Measurements from ENCODE around the gene ISOC2. TPM values are rescaled to one million over a fixed set of nuclear protein-coding genes. Genes with fewer than 3 reads are reported as not detected.

The ISOC2 gene
- total and polyA plus RNA-seq, 9 of the 15 experiments (the other 6 are each of a cell fraction or from before 2014, with no cell fraction given), result 1.2 to 229 (median 58.3) TPM

DNA sequence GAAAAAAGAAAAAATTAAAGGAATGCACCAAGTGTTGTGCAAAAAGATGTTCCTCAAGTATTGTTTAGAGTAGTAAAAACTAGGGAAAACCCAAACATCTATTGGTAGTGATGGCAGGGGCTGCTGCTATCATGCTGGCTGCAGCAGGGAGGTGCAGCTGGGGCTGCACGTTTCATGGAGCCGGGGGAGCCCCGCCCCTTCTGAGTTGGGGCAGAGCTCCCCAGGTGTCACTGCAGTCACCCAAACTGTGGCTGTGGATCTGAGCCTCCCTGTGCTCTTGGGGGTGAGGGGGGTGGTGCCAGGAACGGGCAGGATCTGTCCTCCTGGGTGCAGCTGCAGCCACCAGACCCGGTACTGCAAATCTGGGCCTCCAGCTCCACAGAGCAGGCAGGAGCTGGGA lies 42.3 kb downstream of the ISOC2 start:
- Histone ChIP-seq H3K4me3 (no peak overlapping the region), H3K79me2 (ENCODE audit: control insufficient read depth, insufficient read depth, low read length) (no peaks in the 10 kb centered on the region), H4K20me1 (replicated peaks; ENCODE audit: control insufficient read depth, insufficient read depth, low read length) (no peaks in the 10 kb centered on the region), H3K36me3 (ENCODE audit: control insufficient read depth, insufficient read depth, low read length) (no peaks in the 10 kb centered on the region), H3K9ac (ENCODE audit: insufficient read depth in 1 of 2, low read depth in 2 of 2, low read length in 2 of 2) (no peak overlapping the region), H3K27me3 (ENCODE audit: control insufficient read depth in 2 of 2, insufficient read depth in 2 of 2, low read length in 2 of 2) (peaks cover 3 to 4% of the 10 kb centered on the region in 2 experiments; a peak in 3 of 5 replicates), H3K9me3 (replicated peaks; ENCODE audit: control insufficient read depth, insufficient read depth, low read depth, low read length) (peaks cover 7% of the 10 kb centered on the region; the same call in 1 of the 2 replicates), H2AFZ (ENCODE audit: low read depth, low read length) (no peak overlapping the region), H3K4me1 (replicated peaks in 1 of 2; ENCODE audit: control insufficient read depth in 2 of 2, insufficient read depth in 2 of 2, low read length in 2 of 2) (peaks cover 4 to 10% of the 10 kb centered on the region in 2 experiments; a peak in 3 of 5 replicates), H3K9me1 (ENCODE audit: control insufficient read depth, insufficient read depth, low read length) (no peaks in the 10 kb centered on the region), H3K4me2 (ENCODE audit: insufficient read depth, low read length) (no peak overlapping the region), H3K27ac (ENCODE audit: extremely low read depth, low read depth, low read length) (no peak overlapping the region)
- CTCF ChIA-PET (ENCODE audit: low intra/inter-chr PET ratio), result interaction anchor here (2.2 kb wide), 1 partner anchor 277 kb away, joined by 4 read pairs; no protein-coding TSS in a partner anchor
- in situ Hi-C loops (cut with MboI), result no loop called here
- TF ChIP-seq MED1 (CRISPR knock-in tag; IDR thresholded peaks at IDR 0.05; ENCODE audit: borderline replicate concordance) (no peak), SRSF3 (IDR thresholded peaks at IDR 0.05; ENCODE audit: insufficient read depth, low read length) (no peak), TCFL5 (CRISPR knock-in tag; conservative IDR thresholded peaks at IDR 0.05) (no peak), NCOA6 (IDR thresholded peaks at IDR 0.05) (no peak), MEF2A (IDR thresholded peaks at IDR 0.05; ENCODE audit: control insufficient read depth, low read depth, low read length) (no peak), CBX3 (IDR thresholded peaks at IDR 0.05; ENCODE audit: borderline replicate concordance in 1 of 2, low read length in 2 of 2) (no peak), ZNF175 (CRISPR knock-in tag; IDR thresholded peaks at IDR 0.05; ENCODE audit: low read depth) (no peak), PCBP2 (IDR thresholded peaks at IDR 0.05; ENCODE audit: low read depth, low read length, poor library complexity, severe bottlenecking) (no peak), ZNF146 (CRISPR knock-in tag; IDR thresholded peaks at IDR 0.05; ENCODE audit: unreplicated experiment) (no peak), SNRNP70 (optimal IDR thresholded peaks at IDR 0.05; ENCODE audit: low read depth, low read length) (no peak), NFIC (IDR thresholded peaks at IDR 0.05) (no peak), TGIF2 (CRISPR knock-in tag; IDR thresholded peaks at IDR 0.05) (no peak)
- BruUV-seq (replicated peaks), result no TSS peak
- FAIRE-seq (no peak), ATAC-seq (no peak), DNase-seq (ENCODE audit: extremely low read depth in 1 of 4, low spot score in 3 of 4) (no peak)
- intact Hi-C loops (cut with micrococcal nuclease), result loop anchor here (10.0 kb wide), 1 partner anchor 334 kb away; no protein-coding TSS in a partner anchor
- POLR2A ChIA-PET, result interaction anchor here (1.3 to 2.5 kb wide), 3 partner anchors 10 to 19 kb away, joined by 3 to 14 read pairs (median 10); partner anchors contain the start of gene UBE2S
- WGBS (ENCODE audit: insufficient coverage, low coverage, missing lambda C conversion rate), result 5% methylated on average over 5 of the region's 5 CpGs
